GM18507 (cell line): ENCODE results near the gene TENM3.
"Not testable (repeated sequence)": the region's sequence is repeated elsewhere in the genome, so short reads cannot be mapped to it uniquely, and the experiment has no call there.

Source experiments
- DNase-seq: peaks from one replicate; pipeline ENCODE4 v3.0.0; 2011; ENCODE audit warnings: low read depth; ENCODE audit not compliant: insufficient read length; ENCODE audit errors: extremely low spot score
- FAIRE-seq: peaks from 2 replicates; lab custom pipeline; 2011; peaks lifted over from hg19 to GRCh38; lab: Jason Lieb, UNC

Gene TENM3

DNA sequence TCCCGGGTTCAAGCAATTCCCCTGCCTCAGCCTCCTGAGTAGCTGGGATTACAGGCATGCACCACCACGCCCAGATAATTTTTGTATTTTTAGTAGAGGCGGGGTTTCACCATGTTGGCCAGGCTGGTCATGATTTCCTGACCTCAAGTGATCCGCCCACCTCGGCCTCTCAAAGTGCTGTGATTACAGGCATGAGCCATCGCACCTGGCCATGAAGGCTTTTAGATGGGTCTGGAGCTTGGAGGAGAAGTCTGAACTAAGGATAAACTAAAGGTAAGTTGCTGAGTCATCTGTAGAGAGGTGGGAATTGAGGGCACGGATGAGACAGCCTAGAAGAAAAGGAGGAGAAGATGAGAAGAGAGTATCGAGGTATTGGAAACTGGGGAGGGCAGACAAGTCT lies at the start of gene TENM3:
Gene TENM3, plus strand, starts transcription at position 199 of the 400 bp plus-strand sequence. CDS start 80,619 bp downstream, outside the sequence.
- FAIRE-seq, DNase-seq: not testable (repeated sequence)

DNA sequence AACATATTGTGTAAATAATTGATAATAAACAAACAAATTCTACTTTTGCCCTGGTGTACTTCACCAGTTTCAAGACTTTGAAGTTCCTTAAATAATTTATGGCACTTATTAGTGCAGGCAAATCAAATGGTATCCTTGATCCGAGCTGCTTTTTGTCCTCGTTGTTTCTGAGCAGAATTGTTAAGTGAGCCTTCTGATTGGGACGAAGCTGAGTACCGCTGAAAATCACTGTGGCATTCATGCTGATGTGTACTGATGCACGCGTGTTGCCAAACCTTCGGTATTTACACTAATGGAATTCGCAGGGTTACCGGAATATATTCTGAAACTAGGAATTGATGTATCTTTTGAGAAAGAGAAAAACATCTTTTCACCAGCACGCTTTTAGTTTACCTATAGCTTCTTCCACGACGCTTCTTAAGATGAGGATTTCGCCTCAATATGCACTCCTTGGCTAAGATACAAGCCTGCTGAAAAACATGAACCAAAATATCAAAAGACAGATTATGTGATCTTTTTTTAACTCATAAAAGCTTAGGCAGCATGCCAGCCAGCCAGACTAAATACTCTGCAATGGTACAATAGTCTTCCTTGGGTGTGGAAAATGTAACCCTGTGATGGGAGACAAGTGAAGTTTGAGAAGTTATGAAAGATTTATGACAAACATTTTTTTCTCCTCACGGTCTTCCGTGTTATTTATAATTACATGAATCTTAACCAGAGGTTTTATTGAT lies 48.9 kb upstream of the TENM3 start:
- no peak for DNase-seq
- FAIRE-seq: no peak

DNA sequence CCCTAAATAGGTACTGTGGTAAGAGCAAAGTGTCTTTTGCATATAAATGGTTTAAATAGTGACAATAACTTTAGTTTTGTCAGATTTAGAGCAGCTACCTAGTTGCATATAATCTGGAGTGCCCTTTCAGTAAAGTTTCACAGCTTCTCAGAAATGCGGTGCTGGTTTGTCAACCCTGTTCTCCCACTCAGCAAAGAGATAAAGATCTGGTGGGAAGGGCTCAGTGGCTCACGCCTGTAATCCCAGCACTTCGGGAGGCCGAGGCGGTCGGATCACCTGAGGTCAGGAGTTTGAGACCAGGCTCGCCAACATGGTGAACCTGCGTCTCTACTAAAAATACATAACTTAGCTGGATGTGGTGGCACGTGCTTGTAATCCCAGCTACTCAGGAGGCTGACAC lies 45.6 kb upstream of the TENM3 start:
- no peak for FAIRE-seq

DNA sequence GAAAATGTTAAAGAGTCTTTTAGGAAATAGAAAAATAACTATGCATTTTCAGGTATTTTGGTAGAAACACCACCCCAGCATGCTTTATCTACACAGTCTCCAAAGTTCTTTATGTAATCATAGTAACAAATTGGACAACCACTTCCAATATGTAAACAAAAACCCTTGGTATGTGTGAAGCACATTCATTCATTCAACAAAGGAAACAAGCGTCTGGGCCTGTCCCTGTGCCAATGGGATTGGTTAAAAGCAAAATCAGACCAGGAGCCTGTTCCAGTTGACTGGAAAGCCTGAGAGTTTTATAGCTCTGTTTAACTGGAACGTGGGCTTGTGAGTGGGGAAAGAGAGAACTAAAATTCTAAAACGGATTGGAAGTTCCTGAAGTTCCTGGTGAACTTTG lies 41.3 kb upstream of the TENM3 start:
- no peak for FAIRE-seq
- no peak for DNase-seq

More for the DNA sequence above, 45.6 kb upstream of the TENM3 start:
- DNase-seq: no peak

DNA sequence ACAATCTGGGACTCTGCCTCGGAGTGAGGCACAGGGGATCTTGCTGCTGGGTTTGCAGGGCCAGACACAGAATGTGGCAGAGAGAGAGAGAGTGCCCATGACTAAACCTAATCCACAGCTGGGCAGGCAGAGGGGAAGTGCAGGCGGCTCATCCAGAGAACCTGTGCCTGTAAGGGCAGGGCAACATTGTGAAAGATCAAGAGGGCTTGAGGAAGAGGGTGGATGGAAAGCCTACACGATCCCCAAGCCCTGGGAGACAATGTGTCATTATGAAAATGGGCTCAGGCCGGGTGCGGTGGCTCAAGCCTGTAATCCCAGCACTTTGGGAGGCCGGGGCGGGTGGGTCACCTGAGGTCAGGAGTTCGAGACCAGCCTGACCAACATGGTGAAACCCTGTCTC lies 40.6 kb upstream of the TENM3 start:
- DNase-seq (no peak), FAIRE-seq (no peak)

DNA sequence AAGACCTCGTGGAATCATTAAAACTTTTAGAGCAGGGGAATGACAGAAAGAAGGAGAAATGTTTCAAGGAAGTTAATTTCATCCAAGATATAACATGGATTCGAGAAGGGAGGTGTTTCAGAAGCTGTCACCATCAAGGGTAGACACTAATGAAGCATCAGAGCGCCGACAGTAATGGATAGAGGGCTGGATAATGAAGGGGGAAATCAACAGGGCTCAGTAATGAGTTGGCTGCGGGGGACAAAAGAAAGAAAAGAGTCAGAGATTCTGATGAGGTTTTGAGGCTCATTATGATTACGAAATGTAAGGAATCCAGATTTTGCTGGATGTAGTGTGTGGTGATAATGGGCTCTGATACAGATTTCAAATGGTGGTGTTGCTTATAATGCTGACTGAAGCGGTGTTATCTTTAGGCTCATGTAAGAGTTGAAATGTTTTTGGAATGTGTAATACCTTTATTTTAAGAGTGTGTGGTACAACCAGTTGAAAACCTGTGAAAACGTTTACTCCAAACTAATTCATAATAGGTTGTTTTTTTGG lies 39.3 kb upstream of the TENM3 start:
- FAIRE-seq (no peak), DNase-seq (no peak)

DNA sequence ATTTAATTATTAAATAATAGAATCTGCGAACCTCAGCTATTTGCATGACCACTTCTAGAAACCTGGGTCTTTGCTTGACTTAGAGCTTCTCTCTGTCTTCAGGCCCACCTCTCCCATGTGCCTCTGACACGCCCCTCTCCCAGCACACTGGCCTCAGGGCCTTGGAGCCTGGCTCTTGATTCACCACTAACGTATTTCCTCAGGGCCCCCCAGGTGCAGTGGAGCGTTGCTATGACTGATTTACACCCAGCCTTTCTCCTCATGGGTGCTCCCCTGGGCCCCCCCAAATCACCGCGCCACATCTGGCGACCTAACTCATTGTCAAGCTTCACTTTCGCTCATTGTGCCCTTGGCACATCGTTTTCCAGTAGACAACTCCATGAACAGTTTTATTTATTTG lies 37.9 kb upstream of the TENM3 start:
- DNase-seq: no peak
- FAIRE-seq: no peak

DNA sequence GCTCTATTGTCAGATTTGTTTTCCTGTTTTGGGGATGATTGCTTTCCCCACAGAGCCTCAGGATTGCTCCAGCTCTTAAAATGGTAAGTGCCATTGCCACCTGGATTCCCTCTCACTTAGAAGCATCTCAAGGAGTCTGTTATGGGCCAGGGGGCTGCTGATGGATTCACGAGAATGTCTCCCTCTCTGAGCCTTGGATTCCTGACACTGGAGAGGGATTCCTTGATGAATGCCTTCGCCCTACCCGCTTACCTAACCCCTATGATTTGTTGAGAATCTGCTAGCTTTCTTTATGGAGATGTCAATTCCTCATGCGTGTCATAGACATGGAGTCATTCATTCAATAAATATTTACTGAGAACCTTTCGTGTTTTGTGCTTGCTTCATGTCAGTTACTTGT lies 36.9 kb upstream of the TENM3 start:
- DNase-seq (no peak), FAIRE-seq (no peak)

DNA sequence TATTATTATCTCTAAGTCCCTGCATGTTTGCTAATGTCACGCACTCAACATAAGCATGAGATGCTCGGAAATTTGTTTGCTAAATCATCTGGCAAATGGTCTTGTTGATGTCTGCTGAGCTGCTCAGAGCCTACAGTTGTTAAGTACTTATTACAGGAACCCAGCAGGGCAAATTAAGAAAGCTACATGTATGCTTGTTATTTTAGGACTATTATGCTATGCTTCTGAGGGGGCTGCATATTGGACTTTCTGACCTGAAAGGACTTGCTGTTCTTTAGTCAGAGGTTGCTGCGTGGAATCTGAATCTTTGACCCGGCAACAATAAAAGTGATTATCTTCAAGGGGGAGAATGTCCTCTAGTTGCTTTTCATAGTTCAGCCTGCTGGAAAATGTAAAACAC lies 36.3 kb upstream of the TENM3 start:
- FAIRE-seq (no peak), DNase-seq (no peak)

DNA sequence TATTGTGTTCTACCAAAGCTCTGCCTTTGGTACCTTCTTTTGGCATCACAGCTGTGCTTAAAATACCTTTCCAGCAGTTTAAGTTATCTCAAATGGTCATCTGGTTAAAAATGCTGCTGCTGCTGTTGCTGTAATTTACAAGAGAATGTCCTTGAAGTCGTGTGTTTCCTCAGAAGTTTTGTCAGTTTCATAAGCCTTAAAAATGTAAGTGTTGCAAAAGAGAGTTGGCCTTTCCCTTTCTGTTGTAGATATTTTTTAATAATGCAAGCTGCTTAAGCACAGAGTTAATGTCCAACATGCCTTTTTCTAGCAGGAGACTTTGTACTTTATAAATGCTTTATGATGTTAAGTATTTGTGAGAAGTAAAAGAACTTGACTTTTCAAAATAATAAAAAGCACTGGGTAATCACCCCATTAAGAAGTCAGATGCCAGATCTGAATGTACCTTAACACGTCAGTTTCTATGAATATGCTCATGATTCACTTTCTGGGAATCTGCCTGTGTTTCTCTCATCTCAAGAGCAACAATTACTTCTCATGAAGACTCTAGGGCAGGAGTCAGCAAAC lies 35.3 kb upstream of the TENM3 start:
- FAIRE-seq (no peak), DNase-seq (no peak)

DNA sequence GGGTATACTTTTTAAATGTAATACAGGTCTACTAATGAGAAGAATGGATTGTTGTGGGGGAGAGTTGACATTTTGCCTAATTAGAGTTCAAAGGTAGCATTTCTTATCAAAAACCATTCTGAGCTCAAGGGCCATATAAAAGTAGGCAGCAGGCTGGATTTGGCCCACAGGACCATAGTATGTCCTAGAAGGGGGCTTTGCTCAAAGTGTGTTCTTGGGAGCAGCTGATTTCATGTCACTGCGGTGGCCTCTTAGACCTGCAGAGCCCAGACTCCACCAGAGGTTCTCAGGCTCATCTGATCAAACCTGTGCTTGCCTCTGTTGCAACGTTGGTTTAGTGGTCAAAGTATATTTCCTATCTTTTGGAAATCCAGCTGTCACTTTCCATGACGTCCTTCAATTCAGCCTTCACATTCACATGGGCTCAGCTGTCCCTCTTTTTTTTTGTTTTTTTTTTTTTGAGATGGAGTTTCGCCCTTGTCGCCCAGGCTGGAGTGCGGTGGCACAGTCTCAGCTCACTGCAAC lies 34.6 kb upstream of the TENM3 start:
- FAIRE-seq: no peak
- no peak for DNase-seq

DNA sequence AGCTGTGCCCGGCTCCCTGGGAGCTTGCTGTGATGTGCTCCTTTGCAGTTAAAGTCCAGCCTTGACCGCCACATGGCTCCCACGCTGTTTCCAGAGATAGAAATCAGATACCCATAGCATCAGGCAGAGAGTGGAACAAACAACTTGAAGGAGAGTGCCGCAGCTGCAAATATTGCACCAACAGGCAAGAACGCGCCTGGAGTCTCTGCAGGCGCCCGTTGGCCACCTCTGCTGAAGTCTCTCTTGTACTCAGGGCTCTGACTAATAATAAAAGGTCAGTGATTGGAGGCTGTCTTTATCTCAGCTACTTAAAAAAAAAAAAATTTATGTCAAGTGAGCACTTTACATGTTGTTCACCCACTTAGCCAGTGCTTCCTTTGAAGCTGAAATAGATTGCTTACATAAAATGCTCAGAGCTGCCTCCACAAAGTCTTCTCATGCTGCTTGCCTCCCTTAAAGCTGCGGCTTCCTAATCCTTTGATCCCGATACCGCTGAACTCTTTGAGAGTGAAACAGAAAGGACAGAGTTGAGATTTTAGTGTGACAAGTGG lies 30.9 kb upstream of the TENM3 start:
- no peak for FAIRE-seq
- no peak for DNase-seq

DNA sequence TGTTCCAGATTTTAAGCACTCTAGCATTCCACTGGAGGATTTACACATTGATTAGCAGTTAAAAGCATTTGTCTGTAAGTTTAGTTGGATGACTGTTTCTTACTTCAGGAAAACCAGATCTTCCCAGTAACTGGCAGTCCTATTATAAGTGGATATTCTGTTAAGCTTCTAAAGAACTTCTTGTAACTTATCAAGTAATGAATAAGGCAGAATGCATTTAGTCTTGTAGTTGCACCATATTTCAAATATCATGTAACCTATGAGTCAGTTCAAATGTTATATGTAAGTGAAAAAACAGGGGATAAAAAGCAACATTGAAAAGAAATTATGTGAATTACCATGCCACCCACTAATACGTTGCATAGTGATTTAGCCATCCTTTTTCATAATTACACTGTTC lies 30.2 kb upstream of the TENM3 start:
- DNase-seq: no peak
- FAIRE-seq: no peak

DNA sequence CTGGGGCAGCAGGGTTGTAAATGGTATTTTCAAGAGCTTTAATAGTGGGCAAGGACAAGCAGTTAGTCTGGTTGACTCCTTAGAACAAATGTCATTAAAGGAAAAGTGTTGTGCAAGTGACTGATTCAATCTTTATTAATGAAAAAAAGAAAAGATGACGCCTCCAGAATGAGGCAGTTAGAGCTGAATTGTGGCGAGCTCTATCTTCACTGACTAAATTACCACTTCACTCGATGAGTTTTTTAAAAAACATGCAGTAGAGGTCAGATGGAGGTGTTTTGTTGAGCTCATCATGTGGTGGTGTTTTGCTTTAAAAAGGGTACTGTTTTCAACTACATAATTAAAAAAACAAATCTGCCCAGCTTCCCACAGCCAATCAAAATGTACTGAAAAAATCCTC lies 28.1 kb upstream of the TENM3 start:
- FAIRE-seq: no peak

DNA sequence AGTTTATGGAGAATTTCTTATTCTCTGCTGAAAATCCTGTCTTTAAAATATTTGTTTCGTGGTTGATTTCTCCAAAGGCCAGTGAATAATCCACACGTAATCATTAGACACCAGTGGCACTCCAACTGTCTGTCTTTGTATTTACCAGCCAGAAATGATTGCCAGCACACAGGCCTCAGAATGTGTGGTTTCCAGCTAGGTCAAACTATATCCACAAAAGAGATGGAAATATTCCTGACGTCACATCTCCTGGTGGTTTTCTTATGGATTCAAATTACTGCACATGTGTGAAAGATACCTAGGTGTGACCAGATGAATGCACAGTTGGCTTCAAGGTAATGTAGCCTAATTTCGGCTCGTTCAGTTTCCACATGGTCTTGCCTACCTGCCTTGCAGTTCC lies 27.2 kb upstream of the TENM3 start:
- DNase-seq (no peak), FAIRE-seq (no peak)

More for the DNA sequence above, 28.1 kb upstream of the TENM3 start:
- DNase-seq: no peak

DNA sequence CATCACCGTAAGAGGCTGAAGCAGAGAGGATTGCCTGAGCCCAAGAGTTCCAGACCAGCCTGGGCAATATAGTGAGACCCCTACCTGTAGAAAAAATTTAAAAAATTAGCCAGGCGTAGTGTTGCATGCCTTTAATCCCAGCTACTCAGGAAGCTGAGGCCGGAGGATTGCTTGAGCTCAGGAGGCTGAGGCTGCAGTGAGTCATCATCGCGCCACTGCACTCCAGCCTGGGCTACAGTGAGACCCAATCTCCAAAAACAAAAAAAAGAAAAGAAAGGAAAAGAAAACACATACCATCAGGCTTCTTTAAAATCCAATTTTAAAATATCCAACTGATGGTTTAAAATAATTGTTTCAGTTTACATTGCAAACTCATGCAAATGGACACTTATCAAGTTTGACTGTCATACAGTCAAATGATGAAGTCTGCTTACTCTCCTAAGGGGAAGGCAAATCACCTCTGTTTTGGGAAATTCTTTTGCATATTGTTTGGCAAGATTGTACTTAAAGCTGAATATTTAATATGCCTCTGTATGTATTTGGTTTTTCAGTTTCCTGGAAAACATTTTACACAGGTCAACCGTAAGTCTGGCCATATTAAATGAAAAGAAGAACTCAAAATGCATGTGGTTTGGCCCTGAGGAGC lies 23.7 kb upstream of the TENM3 start:
- FAIRE-seq (no peak), DNase-seq (no peak)

DNA sequence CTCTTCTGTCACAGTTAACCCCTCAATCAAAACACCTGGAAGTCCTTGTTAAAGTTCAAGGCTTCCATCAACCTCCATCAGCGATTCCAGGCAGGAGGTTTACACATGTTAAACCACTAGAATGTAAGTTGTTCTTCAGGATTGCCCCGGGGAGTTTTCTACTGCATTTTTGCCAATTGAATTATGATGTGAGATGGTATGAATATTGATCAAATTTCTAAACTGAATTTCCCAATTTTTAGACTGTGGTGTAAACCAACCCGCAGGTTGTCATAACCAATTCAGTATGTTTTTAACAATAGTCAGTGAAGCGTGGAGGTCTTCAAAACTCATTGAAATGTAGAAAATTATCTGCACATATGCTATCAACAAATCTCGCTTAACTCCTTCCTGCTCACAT lies 21.2 kb upstream of the TENM3 start:
- FAIRE-seq: no peak
- DNase-seq: no peak

DNA sequence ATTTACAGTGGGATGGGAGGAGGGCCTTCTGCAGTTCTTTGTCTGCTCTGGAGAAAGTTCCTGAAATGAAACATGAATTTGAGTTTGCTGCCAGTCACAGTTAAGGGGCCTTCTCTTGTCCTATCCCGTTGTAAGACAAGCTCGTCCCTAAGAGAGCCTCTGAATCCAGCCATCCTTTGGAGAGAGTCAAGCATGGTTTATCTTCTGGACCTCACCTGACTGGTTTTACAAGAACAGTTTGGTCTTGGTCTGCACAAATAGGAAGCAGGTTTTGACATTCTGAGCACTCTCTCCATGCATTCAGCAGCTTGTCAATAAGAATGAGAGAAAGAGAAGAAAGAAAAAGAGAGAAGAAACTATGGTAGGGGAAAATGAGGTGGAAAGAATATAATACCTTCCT lies 20.4 kb upstream of the TENM3 start:
- FAIRE-seq (no peak), DNase-seq (no peak)

DNA sequence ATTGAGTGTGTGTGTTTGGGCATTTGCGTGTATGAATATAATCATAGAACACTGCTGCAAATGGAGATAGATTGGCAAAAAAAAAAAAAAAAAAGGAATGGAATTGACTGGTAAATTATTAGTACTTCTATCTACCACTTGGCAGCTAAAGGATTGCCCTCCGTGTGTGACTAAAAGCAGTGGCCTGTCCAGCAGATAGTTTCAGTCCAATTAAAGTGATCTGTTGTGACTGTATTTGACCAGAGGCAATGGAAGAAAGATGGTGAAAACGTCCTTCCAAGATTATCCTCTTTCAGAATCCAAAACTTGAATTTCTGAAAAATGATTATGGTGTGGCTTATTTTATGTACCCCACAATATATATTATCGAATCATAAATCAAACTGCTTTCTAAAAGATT lies 19.5 kb upstream of the TENM3 start:
- FAIRE-seq (no peak), DNase-seq (no peak)

DNA sequence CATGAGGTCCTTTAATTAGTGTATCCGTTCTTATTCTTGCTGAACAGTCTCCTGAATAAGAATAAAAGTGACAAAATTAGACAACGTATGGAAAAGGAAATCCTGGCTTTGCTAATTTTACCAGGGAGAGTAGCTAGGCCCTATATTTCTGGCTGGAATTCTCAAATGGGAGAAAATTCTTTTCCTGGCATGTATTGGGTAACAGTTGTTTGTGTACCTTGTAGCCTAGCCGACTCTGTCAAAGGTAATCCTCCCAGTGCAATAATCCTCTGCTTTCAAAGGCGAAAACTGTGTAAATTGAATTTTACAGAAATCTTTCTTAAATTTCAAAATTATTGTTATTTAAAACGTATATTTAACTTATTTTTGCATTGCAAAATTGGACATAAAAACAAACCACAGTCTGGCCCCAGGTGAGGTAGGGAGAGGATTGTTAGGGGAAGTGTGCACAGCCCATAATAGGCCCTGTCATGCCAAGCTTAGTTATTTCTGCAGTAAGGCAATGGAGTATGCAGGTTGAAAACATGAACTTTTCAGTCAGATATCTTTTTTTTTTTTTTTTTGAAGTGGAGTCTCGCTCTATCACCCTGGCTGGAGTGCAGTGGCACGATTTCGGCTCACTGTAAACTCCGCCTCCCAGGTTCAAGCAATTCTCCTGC lies 18.9 kb upstream of the TENM3 start:
- FAIRE-seq: no peak

More for the DNA sequence above, 18.9 kb upstream of the TENM3 start:
- DNase-seq: no peak
